Mesothelial cell of epicardium (in vitro differentiated cells): ENCODE data around the gene OR6S1. TPM values are rescaled to one million over a fixed set of nuclear protein-coding genes. Genes with fewer than 3 reads are reported as not detected.

ENCODE experiments used
- DNase-seq, 2 experiments: peaks; one replicate each; pipeline ENCODE4 v3.0.0; 2021; ENCODE audit warnings: low spot score in 2 of 2; ENCODE audit not compliant: unreplicated experiment in 2 of 2
- H3K27ac Mint-ChIP-seq: 2 replicates; pipeline ENCODE4 v1.8.0; 2021; ENCODE audit warnings: mixed read lengths
- H3K27me3 Mint-ChIP-seq: 2 replicates; pipeline ENCODE4 v1.8.0; 2021; ENCODE audit warnings: low read depth, mixed read lengths
- H3K36me3 Mint-ChIP-seq: 2 replicates; pipeline ENCODE4 v1.8.0; 2021; ENCODE audit warnings: mixed read lengths
- H3K4me1 Mint-ChIP-seq: 2 replicates; pipeline ENCODE4 v1.8.0; 2021; ENCODE audit warnings: mixed read lengths
- H3K4me3 Mint-ChIP-seq: 2 replicates; pipeline ENCODE4 v1.8.0; 2021; ENCODE audit warnings: mild to moderate bottlenecking, moderate library complexity, mixed read lengths
- H3K9me3 Mint-ChIP-seq: 2 replicates; pipeline ENCODE4 v1.8.0; 2021; ENCODE audit warnings: mixed read lengths
- CTCF ChIP-seq: fragments of 200-600 bp; sonication (generic); IDR thresholded peaks from one replicate; pipeline ENCODE4 v1.5.0; 2021; ENCODE audit warnings: antibody characterized with exemption; ENCODE audit not compliant: unreplicated experiment
- total RNA-seq: library from RNA; stranded (reverse); gene quantifications from 3 replicates; pipeline ENCODE4 v1.2.1, GENCODE V29; 2021

OR6S1 gene
- total RNA-seq, 1 donor from 2014 or later, result not detected

- H3K4me3 Mint-ChIP-seq, result no peak overlapping the region
- no peaks in the 10 kb centered on the region for H3K36me3 Mint-ChIP-seq
- no peak for DNase-seq
- no peak for TF ChIP-seq CTCF
- no peaks in the 10 kb centered on the region for H3K9me3 Mint-ChIP-seq
- no peaks in the 10 kb centered on the region for H3K4me1 Mint-ChIP-seq
- no peak overlapping the region for H3K27ac Mint-ChIP-seq
- H3K27me3 Mint-ChIP-seq, result peaks cover 24% of the 10 kb centered on the region
Measured at GRCh38 chr14:20592574-20592973, 48.9 kb downstream of the OR6S1 start.

GRCh38 chr14:20591235-20591634 is 50.3 kb downstream of the OR6S1 start, which contains the start of gene RNASE12:
Gene RNASE12, minus strand, starts transcription at chr14:20591376. Its CDS starts 653 bp downstream, at chr14:20590723.
- no peak within 1 kb of the TSS for H3K4me3 Mint-ChIP-seq
- H3K36me3 Mint-ChIP-seq, result no peaks in the 10 kb centered on the region
- DNase-seq, result no peak
- H3K9me3 Mint-ChIP-seq, result no peaks in the 10 kb centered on the region
- H3K27ac Mint-ChIP-seq, result no peak within 1 kb of the TSS
- TF ChIP-seq CTCF, result no peak
- H3K4me1 Mint-ChIP-seq, result no peaks in the 10 kb centered on the region
- H3K27me3 Mint-ChIP-seq, result peaks cover 27% of the 10 kb centered on the region

Other genes with a start within 250 kb of the OR6S1 start
- gene TEP1, start 228.2 kb downstream of the OR6S1 start, total RNA-seq, result 12.8 to 18.3 TPM (median 16.8 TPM) in 3 replicates
- 0.11 to 0.16 TPM (median 0.13 TPM) in 3 replicates for gene KLHL33, start 205.5 kb downstream of the OR6S1 start, total RNA-seq
- 67.0 to 72.9 TPM (median 69.7 TPM) in 3 replicates for gene OSGEP, start 186.9 kb downstream of the OR6S1 start, total RNA-seq
- gene APEX1, start 186.5 kb downstream of the OR6S1 start, total RNA-seq, result 283 to 304 TPM (median 299 TPM) in 3 replicates
- gene PIP4P1, start 180.3 kb downstream of the OR6S1 start, total RNA-seq, result 32.3 to 37.5 TPM (median 33.7 TPM) in 3 replicates
- gene PNP, start 172.3 kb downstream of the OR6S1 start, total RNA-seq, result 10.3 to 11.3 TPM (median 10.4 TPM) in 3 replicates
- gene RNASE10, start 136.2 kb downstream of the OR6S1 start, total RNA-seq, result 0.70 to 1.1 TPM (median 1.1 TPM) in 3 replicates
- not detected in 3 replicates for gene RNASE9, start 80.6 kb downstream of the OR6S1 start, total RNA-seq
- not detected in 3 replicates for gene RNASE11, start 53.7 kb downstream of the OR6S1 start, total RNA-seq
- gene RNASE12, start 50.3 kb downstream of the OR6S1 start, total RNA-seq, result not detected in 3 replicates
- 4.6 to 6.2 TPM (median 5.3 TPM) in 3 replicates for gene RNASE4, start 42.9 kb upstream of the OR6S1 start, total RNA-seq
- gene ANG, start 47.1 kb upstream of the OR6S1 start, total RNA-seq, result 3.7 to 5.4 TPM (median 3.8 TPM) in 3 replicates
- not detected in 3 replicates for gene EDDM3A, start 104.2 kb upstream of the OR6S1 start, total RNA-seq
- gene EDDM3B, start 126.7 kb upstream of the OR6S1 start, total RNA-seq, result not detected in 3 replicates
- 0.27 to 0.57 TPM (median 0.33 TPM) in 3 replicates for gene RNASE6, start 139.6 kb upstream of the OR6S1 start, total RNA-seq
- gene RNASE1, start 161.2 kb upstream of the OR6S1 start, total RNA-seq, result 13.1 to 14.8 TPM (median 13.3 TPM) in 3 replicates
- not detected in 3 replicates for gene RNASE3, start 249.7 kb upstream of the OR6S1 start, total RNA-seq